HPDE6-E6E7 (cell line): ENCODE data around the gene ACAN.

ENCODE experiments used
- DNase-seq: peaks from one replicate; pipeline ENCODE4 v3.0.0; 2011; ENCODE audit warnings: missing footprints; ENCODE audit errors: extremely low spot score

Gene ACAN

DNA sequence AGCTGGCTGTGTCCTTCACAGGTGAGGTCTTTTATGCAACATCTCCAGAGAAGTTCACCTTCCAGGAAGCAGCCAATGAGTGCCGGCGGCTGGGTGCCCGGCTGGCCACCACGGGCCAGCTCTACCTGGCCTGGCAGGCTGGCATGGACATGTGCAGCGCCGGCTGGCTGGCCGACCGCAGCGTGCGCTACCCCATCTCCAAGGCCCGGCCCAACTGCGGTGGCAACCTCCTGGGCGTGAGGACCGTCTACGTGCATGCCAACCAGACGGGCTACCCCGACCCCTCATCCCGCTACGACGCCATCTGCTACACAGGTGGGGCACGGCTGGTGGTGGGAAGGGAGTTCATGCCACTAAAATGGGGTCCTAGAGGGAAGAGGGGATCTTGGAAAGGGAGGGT, 40.1 kb downstream of the ACAN start:
- no peak for DNase-seq

DNA sequence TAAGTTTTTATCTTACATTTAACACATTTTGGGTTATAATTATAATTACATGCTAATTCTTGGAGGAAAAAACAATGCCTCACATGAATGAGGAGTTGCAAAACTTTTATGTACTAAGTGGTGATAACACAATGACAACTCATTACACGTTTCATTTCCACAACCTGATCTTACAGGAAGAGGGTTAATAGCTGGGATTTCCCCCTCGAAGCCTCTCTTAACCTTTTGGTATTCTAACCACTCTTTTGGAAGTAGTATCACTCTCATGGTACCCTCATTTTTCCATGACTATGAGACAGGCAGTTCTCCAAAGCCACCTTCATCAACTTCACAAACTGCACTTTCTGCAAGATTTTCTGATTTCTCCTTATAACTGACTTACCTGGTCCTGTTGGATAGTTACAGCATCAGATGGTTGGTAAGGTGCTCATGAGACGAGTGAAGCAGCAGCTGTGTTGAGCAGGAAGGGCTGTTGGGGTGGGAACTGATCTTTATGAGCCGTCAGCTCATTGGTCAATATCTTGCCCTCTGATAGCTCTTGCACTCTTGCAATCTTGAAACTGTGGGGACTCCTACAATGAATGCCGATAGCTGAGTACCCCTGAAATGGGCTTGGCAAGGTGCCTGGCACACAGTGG, 41.6 kb downstream of the ACAN start:
- DNase-seq: no peak

DNA sequence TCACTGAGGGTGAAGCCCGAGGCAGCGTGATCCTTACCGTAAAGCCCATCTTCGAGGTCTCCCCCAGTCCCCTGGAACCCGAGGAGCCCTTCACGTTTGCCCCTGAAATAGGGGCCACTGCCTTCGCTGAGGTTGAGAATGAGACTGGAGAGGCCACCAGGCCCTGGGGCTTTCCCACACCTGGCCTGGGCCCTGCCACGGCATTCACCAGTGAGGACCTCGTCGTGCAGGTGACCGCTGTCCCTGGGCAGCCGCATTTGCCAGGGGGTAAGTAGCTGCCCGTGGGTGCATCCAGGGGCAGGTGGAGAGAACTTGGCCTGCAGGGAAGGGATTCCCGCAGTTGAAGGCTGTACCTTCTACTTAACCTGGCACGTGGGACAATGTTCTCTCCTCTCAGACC, 42.4 kb downstream of the ACAN start:
- no peak for DNase-seq

DNA sequence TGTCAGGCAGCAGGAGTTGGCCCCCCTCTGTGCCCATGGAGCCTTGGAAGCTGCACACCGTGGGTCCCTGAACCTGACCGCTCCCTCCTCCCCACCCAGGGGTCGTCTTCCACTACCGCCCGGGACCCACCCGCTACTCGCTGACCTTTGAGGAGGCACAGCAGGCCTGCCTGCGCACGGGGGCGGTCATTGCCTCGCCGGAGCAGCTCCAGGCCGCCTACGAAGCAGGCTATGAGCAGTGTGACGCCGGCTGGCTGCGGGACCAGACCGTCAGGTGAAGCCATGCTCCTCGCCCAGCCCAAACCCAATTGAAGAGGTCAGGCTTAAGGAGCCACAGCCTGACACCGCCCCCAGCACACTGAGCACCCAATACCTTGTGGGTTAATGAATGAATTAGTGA, 43.9 kb downstream of the ACAN start:
- no peak for DNase-seq

DNA sequence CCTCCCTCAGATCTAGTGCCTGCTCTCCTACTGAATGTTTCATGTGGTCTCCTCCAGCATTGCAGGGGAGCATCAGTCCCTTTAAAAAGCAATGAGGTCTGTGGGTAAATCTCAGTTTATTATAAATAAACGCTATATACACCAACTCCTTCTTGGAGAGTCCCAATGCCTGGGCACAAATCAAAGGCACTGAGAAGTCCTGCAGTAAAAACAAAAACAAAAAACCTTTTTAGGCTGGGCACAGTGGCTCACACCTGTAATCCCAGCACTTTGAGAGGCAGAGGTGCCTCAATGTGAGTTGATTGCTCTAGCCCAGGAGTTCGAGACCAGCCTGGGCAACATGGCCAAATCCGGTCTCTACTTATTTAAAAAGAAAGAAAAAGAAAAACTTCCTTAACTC, 45.0 kb downstream of the ACAN start:
- DNase-seq: no peak

DNA sequence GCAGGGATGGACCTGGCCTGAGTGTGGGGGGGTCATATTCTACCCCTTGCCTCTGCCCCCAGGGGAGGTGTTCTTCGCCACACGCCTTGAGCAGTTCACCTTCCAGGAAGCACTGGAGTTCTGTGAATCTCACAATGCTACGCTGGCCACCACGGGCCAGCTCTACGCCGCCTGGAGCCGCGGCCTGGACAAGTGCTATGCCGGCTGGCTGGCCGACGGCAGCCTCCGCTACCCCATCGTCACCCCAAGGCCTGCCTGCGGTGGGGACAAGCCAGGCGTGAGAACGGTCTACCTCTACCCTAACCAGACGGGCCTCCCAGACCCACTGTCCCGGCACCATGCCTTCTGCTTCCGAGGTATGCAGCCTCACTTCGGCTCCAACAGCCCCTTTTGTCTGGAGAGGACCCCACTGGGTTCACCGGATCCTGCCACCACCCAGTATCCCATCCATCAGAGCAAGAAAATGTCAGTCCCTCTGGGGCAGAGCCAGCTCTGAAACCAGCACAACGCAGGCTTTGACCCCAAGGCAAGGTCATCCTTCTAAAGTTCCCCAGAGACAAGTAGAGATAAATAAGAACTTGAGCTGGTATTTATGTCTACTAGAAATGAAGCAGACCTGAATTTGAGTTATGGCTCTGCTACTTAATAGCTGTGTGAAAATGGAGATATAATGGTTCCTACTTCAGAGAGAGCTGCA, 46.3 kb downstream of the ACAN start:
- no peak for DNase-seq

DNA sequence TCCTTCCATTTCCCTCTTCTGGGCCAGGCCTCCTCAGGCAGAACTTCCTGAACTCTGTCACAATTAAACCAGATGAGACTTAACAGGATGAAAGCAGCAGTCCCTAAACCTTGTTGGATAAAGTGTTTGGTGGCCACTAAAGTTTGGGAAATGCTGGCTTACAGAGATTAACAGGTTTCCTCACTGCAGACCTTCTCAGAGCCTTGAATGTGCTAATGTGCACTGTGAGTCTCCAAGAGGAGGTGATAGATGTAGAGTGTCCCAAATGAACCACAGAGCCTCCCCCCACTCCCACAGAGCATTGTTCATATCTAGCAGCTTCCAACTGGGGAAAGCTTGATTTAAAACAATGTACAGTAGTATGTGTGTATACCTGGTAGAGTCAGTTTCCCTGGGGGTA, 49.2 kb downstream of the ACAN start:
- DNase-seq: no peak

DNA sequence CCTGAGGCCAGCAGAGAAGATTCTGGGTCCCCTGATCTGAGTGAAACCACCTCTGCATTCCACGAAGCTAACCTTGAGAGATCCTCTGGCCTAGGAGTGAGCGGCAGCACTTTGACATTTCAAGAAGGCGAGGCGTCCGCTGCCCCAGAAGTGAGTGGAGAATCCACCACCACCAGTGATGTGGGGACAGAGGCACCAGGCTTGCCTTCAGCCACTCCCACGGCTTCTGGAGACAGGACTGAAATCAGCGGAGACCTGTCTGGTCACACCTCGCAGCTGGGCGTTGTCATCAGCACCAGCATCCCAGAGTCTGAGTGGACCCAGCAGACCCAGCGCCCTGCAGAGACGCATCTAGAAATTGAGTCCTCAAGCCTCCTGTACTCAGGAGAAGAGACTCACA, 55.7 kb downstream of the ACAN start:
- DNase-seq: no peak

DNA sequence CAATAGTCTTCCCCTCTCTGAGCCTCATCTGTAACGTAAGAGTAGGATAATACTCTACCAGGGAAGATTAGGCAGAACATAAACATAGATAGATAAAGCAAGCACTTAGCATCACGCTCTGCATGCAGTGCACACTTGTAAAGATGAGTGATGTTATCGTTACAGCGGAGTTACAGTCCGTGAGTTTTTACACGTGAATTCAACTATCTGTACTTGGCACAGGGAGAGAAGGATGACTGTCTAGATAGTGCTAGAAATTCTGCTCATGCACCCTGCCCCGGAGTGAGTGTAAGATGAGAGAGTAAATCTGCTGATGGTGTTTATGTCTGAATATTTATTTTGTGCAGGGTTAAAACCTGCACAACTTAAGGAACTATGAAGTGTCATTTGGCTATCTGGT, 56.3 kb downstream of the ACAN start:
- DNase-seq: no peak

DNA sequence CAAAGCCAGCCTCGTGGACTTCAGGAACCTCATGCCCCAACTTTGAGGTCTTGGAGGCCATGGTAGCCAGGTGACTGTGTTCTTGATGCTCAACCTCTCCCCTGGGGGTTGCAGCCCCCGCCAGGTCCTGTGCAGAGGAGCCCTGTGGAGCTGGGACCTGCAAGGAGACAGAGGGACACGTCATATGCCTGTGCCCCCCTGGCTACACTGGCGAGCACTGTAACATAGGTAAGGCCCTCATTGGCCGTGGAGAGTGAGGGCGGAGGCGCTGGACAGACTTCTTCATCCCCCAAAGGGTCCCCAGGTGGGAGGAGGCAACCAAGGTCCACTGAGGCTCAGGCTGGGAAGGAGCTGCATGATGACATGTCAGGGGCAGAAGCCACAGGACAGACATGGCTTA, 57.0 kb downstream of the ACAN start:
- no peak for DNase-seq

DNA sequence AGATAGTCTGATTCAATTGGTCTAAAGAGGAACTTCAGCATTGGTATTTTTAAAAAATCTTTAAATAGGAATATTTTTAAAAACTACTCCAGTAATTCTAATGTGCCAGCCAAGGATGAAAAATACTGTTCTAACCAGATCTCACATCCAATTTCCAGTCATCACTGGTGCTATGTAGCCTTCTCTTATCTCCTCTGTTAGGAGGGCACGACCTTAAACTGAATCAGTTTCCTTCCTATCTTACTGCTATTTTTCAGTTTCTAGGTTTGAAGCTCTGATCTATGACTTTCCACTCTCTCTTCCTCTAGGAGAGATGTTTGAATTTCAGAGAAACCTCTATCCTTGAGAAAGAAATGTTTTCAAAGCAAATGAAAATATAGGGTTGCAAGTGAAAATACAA, 60.2 kb downstream of the ACAN start:
- no peak for DNase-seq

DNA sequence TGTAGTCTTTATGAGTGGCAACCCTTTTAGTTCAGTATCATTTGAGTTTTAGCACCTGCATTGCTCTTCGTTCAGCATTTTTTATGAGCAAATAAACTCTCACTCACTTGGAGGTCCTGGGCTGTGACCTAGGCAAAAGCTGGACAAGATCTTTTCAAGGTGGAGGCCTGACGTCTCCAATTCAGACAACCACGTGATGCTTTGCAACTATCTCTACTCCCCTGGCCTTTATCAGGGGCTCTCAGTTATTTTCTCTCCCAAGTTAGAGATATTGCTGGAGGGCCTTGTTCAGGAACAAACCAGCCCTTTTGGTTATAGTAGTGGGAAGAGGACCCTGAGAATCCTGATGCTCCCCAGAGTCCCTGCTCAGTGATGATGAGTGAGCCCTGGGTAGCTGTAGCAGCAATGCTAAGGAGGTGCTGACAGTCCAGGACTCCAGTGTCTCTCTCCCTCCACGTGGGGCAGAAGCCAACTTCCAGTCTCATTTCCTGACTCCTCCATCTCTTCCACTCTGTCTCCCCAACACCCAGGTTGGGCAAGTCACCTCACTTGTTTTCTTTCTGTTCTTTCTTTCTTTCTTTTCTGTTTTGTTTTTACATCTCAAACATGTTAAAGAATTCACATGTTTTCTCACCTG, 61.7 kb downstream of the ACAN start:
- DNase-seq: no peak

DNA sequence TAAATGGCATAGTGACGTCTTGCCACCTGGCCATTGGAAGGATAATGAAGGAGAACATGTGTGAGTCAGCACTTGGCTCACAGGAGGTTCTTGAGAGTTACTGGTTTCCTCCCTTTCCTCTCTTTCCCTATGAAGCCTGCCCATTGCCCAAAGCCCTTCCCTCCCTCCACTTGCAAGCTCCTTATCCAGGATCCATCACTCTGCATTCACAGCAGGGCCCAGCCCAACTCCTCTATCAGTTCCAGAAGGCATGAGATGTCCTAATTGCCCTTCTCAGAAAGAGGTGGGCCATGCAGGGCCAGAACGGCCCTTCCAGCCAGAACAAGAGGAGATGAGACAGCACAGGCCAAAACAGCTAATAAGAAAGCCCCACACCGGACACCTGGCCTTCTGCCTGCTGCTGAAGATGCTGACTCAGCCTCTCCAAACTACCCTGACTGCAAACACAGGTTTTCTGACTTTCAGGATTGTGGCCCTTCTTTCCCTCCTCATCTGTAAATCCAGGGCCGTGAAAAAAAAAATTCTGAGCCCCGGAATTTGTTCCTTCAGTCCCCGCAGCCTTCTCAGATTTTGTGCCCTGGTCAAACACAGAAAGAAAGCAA, 62.4 kb downstream of the ACAN start:
- no peak for DNase-seq

DNA sequence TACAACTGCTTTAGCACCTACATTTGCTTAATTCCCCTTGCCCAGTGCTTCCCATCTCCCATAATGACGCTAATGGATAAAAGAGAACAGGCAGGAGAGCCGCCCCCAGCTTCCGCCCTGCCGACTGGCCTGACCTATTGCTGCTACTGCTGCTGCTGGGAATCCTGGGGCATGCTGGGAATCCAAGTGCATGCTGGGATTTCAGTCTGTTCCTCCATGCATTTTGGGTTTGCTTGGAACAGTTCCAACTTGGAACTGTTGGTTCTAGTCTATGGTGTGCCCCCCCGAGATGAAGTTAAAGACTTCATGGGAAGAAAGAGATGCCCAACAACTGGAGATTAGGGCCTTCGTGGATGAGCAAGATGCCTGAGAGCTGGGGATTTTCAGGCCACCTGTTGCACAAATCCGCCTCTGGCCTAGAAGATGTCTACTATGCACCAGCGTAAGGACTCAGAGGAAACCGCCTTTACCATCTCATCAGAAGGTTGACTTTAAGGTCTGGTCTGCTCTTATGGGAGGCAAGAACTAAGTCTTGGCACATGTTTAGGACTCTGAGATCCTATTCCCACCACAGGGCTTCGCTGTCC, 63.2 kb downstream of the ACAN start:
- no peak for DNase-seq

DNA sequence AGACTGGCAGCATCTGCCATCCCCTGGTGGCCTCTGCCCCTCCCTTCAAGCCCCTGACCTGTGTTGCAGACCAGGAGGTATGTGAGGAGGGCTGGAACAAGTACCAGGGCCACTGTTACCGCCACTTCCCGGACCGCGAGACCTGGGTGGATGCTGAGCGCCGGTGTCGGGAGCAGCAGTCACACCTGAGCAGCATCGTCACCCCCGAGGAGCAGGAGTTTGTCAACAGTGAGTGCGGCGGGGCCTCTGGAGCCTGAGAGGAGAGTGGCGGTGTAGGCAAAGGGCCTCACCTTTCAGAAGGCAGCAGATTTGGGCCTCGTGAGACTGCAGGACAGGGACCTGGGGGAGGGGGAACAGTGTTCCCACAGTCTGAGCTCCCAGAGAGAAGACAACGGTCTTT, 68.1 kb downstream of the ACAN start:
- no peak for DNase-seq

DNA sequence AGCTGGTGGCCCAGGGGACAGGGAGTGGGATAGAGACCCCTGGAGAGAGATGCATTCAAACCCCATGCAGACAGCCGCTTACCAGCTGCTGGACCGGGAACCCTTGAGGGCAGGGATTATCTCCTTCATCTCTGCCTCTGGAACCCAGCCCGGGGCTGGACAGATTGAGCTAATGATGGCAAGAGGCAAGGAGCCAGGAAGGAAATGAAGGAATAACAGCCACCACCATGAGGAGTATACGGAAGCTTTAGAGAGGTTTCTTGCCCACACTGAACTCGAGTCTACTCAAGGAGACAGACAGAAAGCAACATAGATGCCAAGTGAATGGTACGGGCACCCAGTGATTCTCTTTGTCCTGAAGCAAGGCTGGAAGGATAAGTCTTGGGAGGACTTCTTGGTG, 68.9 kb downstream of the ACAN start:
- no peak for DNase-seq

DNA sequence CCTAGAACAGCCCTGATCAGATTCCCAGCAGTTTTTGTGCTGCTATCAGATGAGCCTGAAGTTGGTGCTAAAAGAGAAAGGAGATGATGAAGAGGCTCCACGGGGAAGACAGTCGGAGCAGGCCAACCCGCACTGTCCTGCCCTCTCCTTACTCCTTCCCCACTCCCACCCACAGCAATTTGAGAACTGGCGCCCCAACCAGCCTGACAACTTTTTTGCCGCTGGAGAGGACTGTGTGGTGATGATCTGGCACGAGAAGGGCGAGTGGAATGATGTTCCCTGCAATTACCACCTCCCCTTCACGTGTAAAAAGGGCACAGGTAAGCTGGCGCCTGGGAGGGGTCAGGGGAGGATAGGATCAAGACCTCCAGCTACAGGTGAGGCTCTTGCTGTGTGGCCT, 69.5 kb downstream of the ACAN start:
- DNase-seq: no peak

DNA sequence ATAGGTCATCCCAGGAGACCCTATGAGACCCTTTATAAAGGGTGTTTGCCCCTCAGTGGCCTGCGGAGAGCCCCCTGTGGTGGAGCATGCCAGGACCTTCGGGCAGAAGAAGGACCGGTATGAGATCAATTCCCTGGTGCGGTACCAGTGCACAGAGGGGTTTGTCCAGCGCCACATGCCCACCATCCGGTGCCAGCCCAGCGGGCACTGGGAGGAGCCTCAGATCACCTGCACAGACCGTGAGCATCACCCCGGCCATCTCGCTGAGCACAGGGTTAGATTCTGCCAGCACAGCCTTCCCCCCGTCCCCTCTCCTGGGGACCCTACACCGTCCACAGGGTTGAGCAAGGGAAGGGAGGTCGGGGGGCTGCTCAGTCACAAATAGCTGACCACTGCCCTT, 70.5 kb downstream of the ACAN start:
- no peak for DNase-seq

DNA sequence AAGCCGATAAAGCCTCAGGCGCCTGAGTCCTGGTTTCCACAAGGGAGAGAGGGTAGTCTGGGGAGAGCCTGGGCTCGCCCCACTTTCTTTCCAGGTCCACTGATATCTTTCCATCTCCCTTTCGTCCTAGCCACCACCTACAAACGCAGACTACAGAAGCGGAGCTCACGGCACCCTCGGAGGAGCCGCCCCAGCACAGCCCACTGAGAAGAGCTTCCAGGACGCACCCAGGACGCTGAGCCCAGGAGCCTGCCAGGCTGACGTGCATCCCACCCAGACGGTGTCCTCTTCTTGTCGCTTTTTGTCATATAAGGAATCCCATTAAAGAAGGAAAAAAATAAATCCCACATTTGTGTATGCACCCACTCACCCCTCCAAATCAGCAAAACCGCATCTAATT, 71.0 kb downstream of the ACAN start:
- no peak for DNase-seq

DNA sequence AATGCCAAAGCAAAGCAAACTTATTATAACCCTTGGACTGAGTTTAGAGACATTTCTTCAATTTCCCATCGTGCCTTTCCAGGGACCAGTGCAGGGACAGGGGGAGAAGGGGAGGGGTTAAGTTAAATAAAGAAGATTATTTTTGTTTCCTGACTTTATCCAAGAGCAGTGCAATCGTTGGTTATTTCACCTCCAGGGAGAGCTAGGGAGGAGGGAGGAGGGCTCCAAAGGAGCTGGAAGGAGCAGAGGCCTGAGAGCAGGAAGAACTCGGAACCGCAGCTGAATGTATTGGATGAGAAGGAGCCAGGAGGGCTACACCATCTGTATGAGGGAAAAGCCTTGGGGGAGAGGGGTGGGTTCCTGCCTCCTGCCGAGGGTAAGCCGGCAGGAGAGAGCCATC, 71.4 kb downstream of the ACAN start:
- no peak for DNase-seq

DNA sequence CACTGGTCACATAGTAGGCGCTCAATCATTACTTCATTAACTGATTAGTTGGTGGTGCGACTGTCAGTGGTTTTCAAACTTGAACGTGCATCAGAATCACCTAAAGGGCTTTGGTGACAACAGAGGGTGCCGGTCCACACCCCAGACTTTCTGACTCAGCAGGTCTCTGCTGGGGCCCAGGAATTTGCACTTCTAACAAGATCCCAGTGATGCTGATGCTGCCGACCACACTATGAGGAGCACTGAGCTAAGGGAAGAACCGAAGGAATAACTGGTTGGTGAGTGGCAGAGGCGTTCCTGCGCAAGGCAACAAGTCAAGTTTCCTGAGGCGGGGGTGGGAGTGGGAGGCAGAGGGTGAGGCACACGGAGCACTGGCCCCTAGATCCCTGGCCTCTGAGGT, 73.3 kb downstream of the ACAN start:
- DNase-seq: no peak

DNA sequence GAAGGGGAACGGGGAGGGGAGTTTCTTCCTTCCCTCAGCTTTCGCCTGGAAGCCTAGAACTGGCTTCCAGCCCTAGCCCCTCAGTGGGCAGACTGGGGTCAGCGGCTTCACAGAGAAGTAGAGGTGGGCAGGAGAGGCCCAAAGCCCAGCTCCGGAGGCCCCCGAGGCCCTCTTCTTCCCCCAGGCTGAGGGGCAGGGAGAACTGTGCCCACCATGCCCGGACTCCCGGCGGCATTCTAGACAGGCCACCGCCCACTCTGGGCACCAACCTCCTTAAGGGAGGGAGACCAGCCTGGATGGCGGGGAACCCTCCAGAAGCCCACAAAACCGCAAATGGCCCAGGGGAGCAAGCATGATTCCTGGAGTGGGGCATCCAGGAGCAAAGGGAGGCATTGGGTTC, 74.2 kb downstream of the ACAN start:
- DNase-seq: no peak

DNA sequence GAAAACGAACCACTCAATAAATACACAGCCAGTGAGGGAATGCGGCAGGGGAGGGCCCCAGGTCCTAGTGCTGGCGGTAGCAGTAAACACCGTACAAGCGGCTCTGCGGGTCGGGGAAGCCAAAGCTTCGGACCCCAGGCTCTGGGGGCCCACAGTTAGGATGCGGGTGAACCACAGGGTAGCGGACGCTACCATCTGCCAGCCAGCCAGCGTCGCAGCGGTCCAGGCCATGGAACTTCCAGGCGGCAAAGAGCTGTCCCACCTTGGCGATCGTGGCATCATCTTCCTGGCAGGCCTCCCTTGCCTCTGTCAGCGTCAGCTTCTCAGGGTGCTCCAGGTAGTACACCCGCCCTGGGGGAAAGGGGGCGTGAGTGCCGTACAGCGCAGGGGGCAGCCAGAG, 74.7 kb downstream of the ACAN start:
- no peak for DNase-seq
